ENCODE data around the gene CLEC4E. TPM values are rescaled to one million over a fixed set of nuclear protein-coding genes. Genes with fewer than 3 reads are reported as not detected.

The CLEC4E gene
- total RNA-seq, 6 experiments from 2014 or later = 0.42 to 3.1 (median 0.99) TPM

- ATAC-seq (no peak), DNase-seq (no peak)
- Histone ChIP-seq H3K27me3 (no peaks in the 10 kb centered on the region), H3K36me3 (no peaks in the 10 kb centered on the region), H3K9me3 (no peaks in the 10 kb centered on the region), H3K27ac (no peak overlapping the region), H3K4me1 (no peaks in the 10 kb centered on the region), H3K4me3 (no peak overlapping the region)
- intact Hi-C loops (cut with DNase I) = no loop called here
- no peak for TF ChIP-seq CTCF (IDR thresholded peaks at IDR 0.05)
- TF ChIP-seq POLR2A (IDR thresholded peaks at IDR 0.05) = no peak
- 83% methylated on average over 8 of the region's 30 CpGs for WGBS (ENCODE audit: insufficient coverage, low coverage, low lambda C conversion rate, missing lambda C conversion rate)
Measured at GRCh38 chr12:8527250-8528130, 13.2 kb downstream of the CLEC4E start.

- no peaks in the 10 kb centered on the region for H3K36me3 ChIP-seq
- 56% methylated on average over 4 of the region's 4 CpGs for whole genome bisulfite sequencing (ENCODE audit: insufficient coverage, low coverage, low lambda C conversion rate, missing lambda C conversion rate)
- H3K9me3 ChIP-seq = no peaks in the 10 kb centered on the region
- TF ChIP-seq CTCF (IDR thresholded peaks at IDR 0.05) (no peak), POLR2A (IDR thresholded peaks at IDR 0.05) (no peak)
- H3K4me3 ChIP-seq = no peak overlapping the region
- ATAC-seq = no peak
- H3K27me3 ChIP-seq = peaks cover 0 to under 1% of the 10 kb centered on the region in 2 donors
- intact Hi-C loops (cut with DNase I) = no loop called here
- H3K27ac ChIP-seq = no peak overlapping the region
- DNase-seq = no peak
- no peaks in the 10 kb centered on the region for H3K4me1 ChIP-seq
Measured at GRCh38 chr12:8519171-8519570, 21.5 kb downstream of the CLEC4E start.

GRCh38 chr12:8517971-8518370 is 22.7 kb downstream of the CLEC4E start:
- WGBS (ENCODE audit: insufficient coverage, low coverage, low lambda C conversion rate, missing lambda C conversion rate) = 44% methylated on average over 2 of the region's 2 CpGs
- H3K4me1 ChIP-seq = no peaks in the 10 kb centered on the region
- no peaks in the 10 kb centered on the region for H3K36me3 ChIP-seq
- no peak for ATAC-seq
- intact Hi-C loops (cut with DNase I) = no loop called here
- H3K27ac ChIP-seq = no peak overlapping the region
- DNase-seq = no peak
- no peaks in the 10 kb centered on the region for H3K9me3 ChIP-seq
- peaks cover 0 to 5% of the 10 kb centered on the region in 2 donors for H3K27me3 ChIP-seq
- TF ChIP-seq POLR2A (IDR thresholded peaks at IDR 0.05) (no peak), CTCF (IDR thresholded peaks at IDR 0.05) (no peak)
- no peak overlapping the region for H3K4me3 ChIP-seq

- Histone ChIP-seq H3K36me3 (no peaks in the 10 kb centered on the region), H3K27ac (no peak within 1 kb of the TSS), H3K27me3 (peaks cover 0 to 5% of the 10 kb centered on the region in 2 donors), H3K9me3 (no peaks in the 10 kb centered on the region), H3K4me1 (no peaks in the 10 kb centered on the region), H3K4me3 (no peak within 1 kb of the TSS)
- TF ChIP-seq POLR2A (IDR thresholded peaks at IDR 0.05) (no peak), CTCF (IDR thresholded peaks at IDR 0.05) (no peak)
- ATAC-seq (no peak), DNase-seq (no peak)
- 41% methylated on average over 4 of the region's 4 CpGs for WGBS (ENCODE audit: insufficient coverage, low coverage, low lambda C conversion rate, missing lambda C conversion rate)
- intact Hi-C loops (cut with DNase I) = no loop called here
Measured at GRCh38 chr12:8513256-8513655, 27.4 kb downstream of the CLEC4E start, which contains the start of gene CLEC4D. Gene CLEC4D (plus strand): TSS chr12:8513503. CDS start chr12:8513733, 230 bp downstream.
